DOHH2 (cell line): ENCODE data around the gene JAK1.

ENCODE experiments used
- H3F3A ChIP-seq: fragments of 200-600 bp; sonication (generic), shearing (Covaris generic); 2 replicates; pipeline ENCODE4 v1.6.0; 2016; ENCODE audit warnings: antibody characterized with exemption, mild to moderate bottlenecking; ENCODE audit not compliant: control insufficient read depth, insufficient read depth
- H3K27ac ChIP-seq: fragments of 200-600 bp; sonication (generic); 2 replicates; pipeline ENCODE4 v1.5.1; 2014; ENCODE audit warnings: low read depth, mild to moderate bottlenecking, low read length, moderate library complexity
- H3K27me3 ChIP-seq: fragments of 200-600 bp; sonication (generic); 2 replicates; pipeline ENCODE4 v1.6.1; 2014; ENCODE audit warnings: mild to moderate bottlenecking, low read length, mixed read lengths; ENCODE audit not compliant: control insufficient read depth
- H3K36me3 ChIP-seq: fragments of 200-600 bp; sonication (generic); 2 replicates; pipeline ENCODE4 v1.6.1; 2014; ENCODE audit warnings: mild to moderate bottlenecking, low read length, moderate library complexity, mixed read lengths; ENCODE audit not compliant: control insufficient read depth
- H3K4me1 ChIP-seq: fragments of 200-600 bp; sonication (generic); 2 replicates; pipeline ENCODE4 v1.6.1; 2014; ENCODE audit warnings: mild to moderate bottlenecking, low read length, mixed read lengths; ENCODE audit not compliant: control insufficient read depth
- H3K4me2 ChIP-seq: fragments of 200-600 bp; sonication (generic); 2 replicates; pipeline ENCODE4 v1.6.0; 2014; ENCODE audit warnings: mild to moderate bottlenecking, low read length, moderate library complexity
- H3K4me3 ChIP-seq: fragments of 200-600 bp; sonication (generic); 2 replicates; pipeline ENCODE4 v1.5.1; 2014; ENCODE audit warnings: mild to moderate bottlenecking, low read length, mixed read lengths
- H3K79me2 ChIP-seq: fragments of 200-600 bp; sonication (generic); 2 replicates; pipeline ENCODE4 v1.6.1; 2014; ENCODE audit warnings: mild to moderate bottlenecking, low read length, mixed read lengths; ENCODE audit not compliant: control insufficient read depth
- H3K9me2 ChIP-seq: fragments of 200-600 bp; sonication (generic); replicated peaks from 2 replicates; pipeline ENCODE4 v1.6.1; 2014; ENCODE audit warnings: mild to moderate bottlenecking, low read length, mixed read lengths; ENCODE audit not compliant: control insufficient read depth
- H3K9me3 ChIP-seq: fragments of 200-600 bp; sonication (generic); 2 replicates; pipeline ENCODE4 v1.6.1; 2014; ENCODE audit warnings: antibody characterized with exemption, low read length, mixed read lengths; ENCODE audit not compliant: control insufficient read depth, insufficient read depth
- H4K20me1 ChIP-seq: fragments of 200-600 bp; sonication (generic); 2 replicates; pipeline ENCODE4 v1.6.0; 2014; ENCODE audit warnings: low read depth, mild to moderate bottlenecking, antibody characterized with exemption, low read length, moderate library complexity; ENCODE audit not compliant: control insufficient read depth, insufficient read depth
- CTCF ChIP-seq: fragments of 200-600 bp; sonication (generic); IDR thresholded peaks from one replicate; pipeline ENCODE4 v1.5.1; 2014; ENCODE audit warnings: antibody characterized with exemption, mild to moderate bottlenecking, low read depth, low read length; ENCODE audit not compliant: poor library complexity, severe bottlenecking
- EZH2phosphoT487 ChIP-seq: fragments of 200-600 bp; sonication (generic); IDR thresholded peaks from 2 replicates; pipeline ENCODE4 v1.6.1; 2017; ENCODE audit warnings: borderline replicate concordance, mild to moderate bottlenecking, antibody characterized with exemption, low read length, moderate library complexity, mixed read lengths

JAK1 gene

GRCh38 chr1:64962441-64962840 lies 3.9 kb downstream of the JAK1 start:
- peaks cover 86% of the 10 kb centered on the region for H3K4me1 ChIP-seq
- H3K79me2 ChIP-seq: peaks cover 87% of the 10 kb centered on the region
- H3F3A ChIP-seq: peaks cover 15% of the 10 kb centered on the region
- peak overlapping the region; percentile 85 for H3K4me3 ChIP-seq
- H3K9me3 ChIP-seq: no peaks in the 10 kb centered on the region
- peaks cover 3% of the 10 kb centered on the region; the same call in 1 of the 2 replicates for H3K27me3 ChIP-seq
- TF ChIP-seq CTCF: no peak
- no peak for TF ChIP-seq EZH2phosphoT487
- no peak overlapping the region for H3K27ac ChIP-seq
- peak overlapping the region; percentile 97 for H3K4me2 ChIP-seq
- peaks cover 15% of the 10 kb centered on the region for H3K36me3 ChIP-seq
- peaks cover 43% of the 10 kb centered on the region for H4K20me1 ChIP-seq
- no peaks in the 10 kb centered on the region for H3K9me2 ChIP-seq

- H4K20me1 ChIP-seq: peaks cover 43% of the 10 kb centered on the region
- H3K4me1 ChIP-seq: peaks cover 86% of the 10 kb centered on the region
- H3K27me3 ChIP-seq: no peaks in the 10 kb centered on the region
- no peaks in the 10 kb centered on the region for H3K9me2 ChIP-seq
- peak overlapping the region; percentile 97 for H3K4me2 ChIP-seq
- no peak for TF ChIP-seq EZH2phosphoT487
- no peak for TF ChIP-seq CTCF
- H3F3A ChIP-seq: peaks cover 18% of the 10 kb centered on the region
- H3K9me3 ChIP-seq: no peaks in the 10 kb centered on the region
- H3K79me2 ChIP-seq: peaks cover 91% of the 10 kb centered on the region
- peak overlapping the region; percentile 85; the same call in 1 of the 2 replicates for H3K4me3 ChIP-seq
- peaks cover 15% of the 10 kb centered on the region for H3K36me3 ChIP-seq
- no peak overlapping the region for H3K27ac ChIP-seq
Observed at GRCh38 chr1:64961923-64962322, 4.4 kb downstream of the JAK1 start.

- Histone ChIP-seq H4K20me1 (peaks cover 52% of the 10 kb centered on the region), H3K27ac (no peak overlapping the region)
Observed at GRCh38 chr1:64960731-64961130, 5.6 kb downstream of the JAK1 start.

More at GRCh38 chr1:64960731-64961130, 5.6 kb downstream of the JAK1 start:
- Histone ChIP-seq H3K27me3 (no peaks in the 10 kb centered on the region), H3K36me3 (peaks cover 10% of the 10 kb centered on the region; the same call in 1 of the 2 replicates), H3F3A (peaks cover 19% of the 10 kb centered on the region), H3K4me2 (peak overlapping the region; percentile 97), H3K4me3 (peak overlapping the region; percentile 28; the same call in 1 of the 2 replicates), H3K4me1 (peaks cover 93% of the 10 kb centered on the region), H3K79me2 (peaks cover 98% of the 10 kb centered on the region), H3K9me2 (no peaks in the 10 kb centered on the region), H3K9me3 (no peaks in the 10 kb centered on the region)
- TF ChIP-seq CTCF (no peak), EZH2phosphoT487 (no peak)
